Adrenal gland (tissue), 5 donors: ENCODE measurements around the gene PRKCSH.

Experiments used
- POLR2A ChIP-seq, 2 donors: fragments of 450-650 bp; IDR thresholded peaks; one replicate each; pipeline ENCODE4 v1.6.1; 2017; ENCODE audit warnings: antibody characterized with exemption in 2 of 2, mild to moderate bottlenecking in 2 of 2, moderate library complexity in 1 of 2
- TF ChIP-seq, protein P1 (sequence below), 6 experiments: fragments of 450-650 bp in 4 of 6; fragments of 200-600 bp in 2 of 6; sonication (generic) in 1 of 6; IDR thresholded peaks; 1 replicate in 5 of 6; 2 replicates in 1 of 6; pipeline versions ENCODE4 v1.5.1 to v1.8.0; 2016 to 2021; ENCODE audit warnings: antibody characterized with exemption in 6 of 6, mild to moderate bottlenecking in 2 of 6, moderate library complexity in 1 of 6
- donor health status: DM: no; HTN: no; CAD: no.

DNA sequence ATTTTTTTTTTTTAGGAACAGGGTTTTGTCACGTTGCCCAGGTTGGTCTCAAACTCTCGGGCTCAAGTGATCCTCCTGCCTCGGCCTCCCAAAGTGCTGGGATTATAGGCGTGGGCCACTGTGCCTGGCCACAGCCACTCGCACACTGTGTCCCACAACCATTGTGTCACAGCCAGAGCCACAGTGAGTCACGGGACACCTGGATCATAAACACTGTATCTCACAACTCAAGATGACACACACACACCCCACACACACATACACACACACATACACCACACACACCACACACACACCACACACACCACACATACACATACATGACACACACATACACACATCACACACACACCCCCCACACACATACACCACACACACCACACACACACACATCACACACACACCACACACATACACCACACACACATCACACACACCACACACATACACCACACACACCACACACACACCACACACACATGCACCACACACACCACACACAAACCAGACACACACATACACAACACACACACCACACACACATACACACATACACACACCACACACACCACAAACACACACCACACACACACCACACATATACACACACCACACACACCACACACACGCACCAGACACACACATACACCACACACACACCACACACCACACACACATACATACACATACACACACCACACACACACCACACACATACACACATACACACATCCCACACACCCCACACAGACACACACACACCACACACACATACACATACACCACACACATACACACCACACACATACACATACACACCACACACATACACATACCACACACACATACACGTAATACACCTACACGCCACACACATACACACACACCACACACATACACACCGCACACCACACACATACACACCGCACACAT is 29.2 kb downstream of the PRKCSH start:
- TF ChIP-seq, protein P1, sequence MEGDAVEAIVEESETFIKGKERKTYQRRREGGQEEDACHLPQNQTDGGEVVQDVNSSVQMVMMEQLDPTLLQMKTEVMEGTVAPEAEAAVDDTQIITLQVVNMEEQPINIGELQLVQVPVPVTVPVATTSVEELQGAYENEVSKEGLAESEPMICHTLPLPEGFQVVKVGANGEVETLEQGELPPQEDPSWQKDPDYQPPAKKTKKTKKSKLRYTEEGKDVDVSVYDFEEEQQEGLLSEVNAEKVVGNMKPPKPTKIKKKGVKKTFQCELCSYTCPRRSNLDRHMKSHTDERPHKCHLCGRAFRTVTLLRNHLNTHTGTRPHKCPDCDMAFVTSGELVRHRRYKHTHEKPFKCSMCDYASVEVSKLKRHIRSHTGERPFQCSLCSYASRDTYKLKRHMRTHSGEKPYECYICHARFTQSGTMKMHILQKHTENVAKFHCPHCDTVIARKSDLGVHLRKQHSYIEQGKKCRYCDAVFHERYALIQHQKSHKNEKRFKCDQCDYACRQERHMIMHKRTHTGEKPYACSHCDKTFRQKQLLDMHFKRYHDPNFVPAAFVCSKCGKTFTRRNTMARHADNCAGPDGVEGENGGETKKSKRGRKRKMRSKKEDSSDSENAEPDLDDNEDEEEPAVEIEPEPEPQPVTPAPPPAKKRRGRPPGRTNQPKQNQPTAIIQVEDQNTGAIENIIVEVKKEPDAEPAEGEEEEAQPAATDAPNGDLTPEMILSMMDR (IDR thresholded peaks at IDR 0.05), result no peak
- TF ChIP-seq POLR2A (IDR thresholded peaks at IDR 0.05), result no peak
